ENCODE results near the gene B4GALT6.

Gene B4GALT6

DNA sequence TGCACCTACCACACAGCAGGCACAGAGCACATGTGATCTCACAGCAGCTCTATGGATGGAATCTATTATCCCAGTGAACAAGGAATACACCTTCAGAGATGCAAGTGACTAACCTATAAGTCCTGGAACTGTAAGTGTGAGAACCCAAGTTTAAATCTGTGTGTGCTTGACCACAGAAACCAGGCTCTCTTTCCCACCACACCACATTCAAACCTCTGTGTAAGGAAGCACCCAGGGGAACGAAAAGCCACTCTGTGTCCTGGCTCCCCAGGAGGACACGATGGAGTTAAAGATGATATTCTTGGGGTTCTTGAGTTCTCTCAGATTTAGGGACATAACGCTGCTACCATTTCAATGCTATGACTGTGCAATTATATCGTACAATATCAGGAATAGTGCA is 53.8 kb downstream of the B4GALT6 start:
- DNase-seq, result no peak

- no peak for DNase-seq
Observed at GRCh38 chr18:31626409-31626808, 58.0 kb downstream of the B4GALT6 start.

- DNase-seq, result no peak
Observed at GRCh38 chr18:31624892-31625640, 59.3 kb downstream of the B4GALT6 start.

DNA sequence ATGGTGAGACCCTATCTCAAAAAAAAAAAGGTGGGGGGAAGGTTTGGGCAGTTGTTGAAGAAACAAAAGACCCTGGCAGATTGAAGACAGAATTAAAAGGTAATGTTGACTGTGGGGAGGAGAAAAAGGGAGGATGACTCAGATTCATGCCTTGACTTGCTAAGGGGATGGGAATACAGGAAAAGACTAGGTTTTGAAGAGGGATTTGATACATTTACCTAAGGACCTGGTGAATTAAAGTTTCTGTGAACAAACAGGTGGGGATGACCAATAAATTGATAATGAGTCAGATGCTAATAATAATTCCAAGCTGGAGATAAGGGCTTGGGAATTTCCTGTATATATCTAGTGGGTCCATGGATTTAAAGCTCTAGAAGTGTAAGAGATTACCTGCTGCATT is 65.1 kb downstream of the B4GALT6 start:
- DNase-seq, result no peak

DNA sequence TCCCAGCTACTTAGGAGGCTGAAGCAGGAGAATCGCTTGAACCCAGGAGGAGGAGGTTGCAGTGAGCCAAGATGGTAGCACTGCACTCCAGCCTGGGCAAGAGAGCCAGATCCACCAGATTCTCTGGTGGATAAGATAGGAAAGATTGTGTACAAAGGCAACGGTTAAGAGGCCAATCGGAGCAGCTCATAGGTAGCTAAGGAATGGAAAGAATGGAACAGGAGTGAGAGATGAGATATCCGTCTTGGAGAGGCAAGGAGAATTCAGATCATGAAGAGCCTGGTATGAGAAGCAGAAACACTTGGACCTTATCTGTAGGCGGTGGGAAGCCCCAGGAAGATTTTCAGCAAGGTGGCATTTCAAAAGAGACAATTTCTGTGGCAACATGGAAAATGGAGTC is 65.6 kb downstream of the B4GALT6 start:
- no peak for DNase-seq

- no peak for DNase-seq
Observed at GRCh38 chr18:31617031-31617717, 67.2 kb downstream of the B4GALT6 start.

DNA sequence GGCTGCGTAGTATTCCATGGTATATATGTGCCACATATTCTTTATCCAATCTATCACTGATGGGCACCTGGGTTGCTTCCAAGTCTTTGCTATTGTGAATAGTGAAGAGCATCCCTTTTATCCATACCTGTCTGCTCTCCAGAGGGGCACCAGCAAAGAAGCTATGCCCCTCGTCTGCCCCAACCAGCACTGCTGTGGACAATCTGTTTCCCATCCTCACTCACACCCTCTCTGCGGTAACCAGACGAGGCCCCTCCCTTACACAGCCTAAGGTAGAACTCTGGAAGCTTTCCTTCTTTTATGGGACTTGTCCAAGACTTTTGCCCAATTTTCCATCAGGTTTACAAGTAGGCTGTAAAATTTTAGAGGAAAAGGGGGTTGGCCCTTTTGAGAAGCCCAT is 67.8 kb downstream of the B4GALT6 start:
- no peak for DNase-seq

DNA sequence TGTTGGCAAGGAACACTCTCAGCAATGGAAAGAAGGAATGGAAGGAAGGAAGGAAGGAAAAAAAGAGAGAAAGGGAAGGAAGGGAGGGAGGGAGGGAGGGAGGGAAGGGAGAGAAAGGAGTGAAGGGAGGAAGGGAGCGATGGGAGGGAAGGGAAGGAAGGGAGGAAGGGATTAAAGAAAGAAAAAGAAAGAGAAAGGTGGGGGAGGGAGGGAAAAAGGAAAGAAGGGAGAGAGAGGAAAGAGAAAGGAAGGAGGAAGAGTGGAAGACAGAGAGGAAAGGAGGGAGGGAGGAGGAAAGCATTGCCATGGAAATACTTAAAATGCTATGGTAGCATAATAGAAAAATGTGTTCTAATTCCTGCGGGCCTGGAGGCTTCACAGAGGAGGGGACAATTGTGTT is 70.3 kb downstream of the B4GALT6 start:
- no peak for DNase-seq

GRCh38 chr18:31612124-31612523 is 72.3 kb downstream of the B4GALT6 start:
- DNase-seq, result no peak

DNA sequence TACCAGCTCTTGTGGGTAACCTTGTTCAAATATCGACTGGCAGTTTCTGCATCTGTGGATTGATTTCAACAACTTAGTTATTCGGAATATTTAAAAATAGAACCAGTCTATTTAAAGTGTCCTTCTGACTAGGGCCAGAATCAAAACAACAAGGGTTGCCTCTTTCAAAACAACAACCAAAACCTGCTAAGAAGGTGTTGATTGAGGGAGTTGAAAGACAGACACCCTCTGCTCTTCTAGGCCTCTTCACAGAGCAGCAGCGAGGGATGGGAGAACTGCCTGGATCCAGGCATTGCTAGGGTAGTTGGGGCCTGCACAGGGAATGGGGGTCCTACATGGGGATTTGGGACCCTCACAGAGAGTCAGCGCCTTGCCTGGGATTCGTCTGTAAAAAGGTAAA is 72.9 kb downstream of the B4GALT6 start:
- DNase-seq, result no peak

DNA sequence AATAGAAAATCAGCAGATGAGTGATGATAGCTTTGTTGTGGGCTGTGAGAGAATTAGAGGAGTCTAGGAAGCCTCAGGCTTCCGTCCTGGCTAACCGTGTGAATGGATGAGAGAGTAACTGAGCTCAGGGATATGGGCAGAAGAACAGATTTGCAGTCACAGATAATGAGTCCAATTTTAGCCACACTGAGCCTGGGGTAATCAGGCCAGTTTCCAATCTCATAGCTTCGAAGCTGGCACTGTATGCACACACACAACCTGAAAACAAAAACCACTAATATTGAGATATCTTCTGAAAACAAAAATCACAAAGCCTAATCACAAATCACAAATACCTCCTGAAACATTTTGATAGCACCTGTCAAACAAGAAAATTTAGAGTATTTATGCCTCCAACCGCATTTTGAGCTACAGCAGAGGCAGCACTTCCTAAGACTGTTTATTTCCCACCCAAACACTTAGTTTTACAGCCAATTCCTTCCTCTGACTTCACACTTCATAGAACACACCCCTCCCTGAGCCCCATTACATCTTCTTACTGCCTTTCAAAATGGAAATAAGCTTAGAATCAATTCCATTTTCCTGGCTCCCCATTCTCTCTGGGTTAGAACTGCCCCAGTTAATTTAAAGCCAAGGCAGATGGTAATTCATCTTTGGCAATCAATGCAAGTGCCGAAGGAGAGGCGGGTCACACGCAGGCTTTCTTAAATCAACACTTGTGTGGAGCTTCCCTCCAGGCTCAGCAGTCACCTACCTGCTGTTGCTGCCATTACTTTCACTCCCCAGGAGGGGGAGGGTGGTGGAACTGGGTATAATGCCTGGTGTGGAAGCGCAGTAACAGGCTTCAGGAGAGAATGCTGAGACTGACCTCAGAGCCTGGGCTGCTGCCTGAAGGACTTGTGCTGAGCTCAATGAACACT is 73.8 kb downstream of the B4GALT6 start:
- no peak for DNase-seq

GRCh38 chr18:31609886-31610285 is 74.5 kb downstream of the B4GALT6 start:
- no peak for DNase-seq

DNA sequence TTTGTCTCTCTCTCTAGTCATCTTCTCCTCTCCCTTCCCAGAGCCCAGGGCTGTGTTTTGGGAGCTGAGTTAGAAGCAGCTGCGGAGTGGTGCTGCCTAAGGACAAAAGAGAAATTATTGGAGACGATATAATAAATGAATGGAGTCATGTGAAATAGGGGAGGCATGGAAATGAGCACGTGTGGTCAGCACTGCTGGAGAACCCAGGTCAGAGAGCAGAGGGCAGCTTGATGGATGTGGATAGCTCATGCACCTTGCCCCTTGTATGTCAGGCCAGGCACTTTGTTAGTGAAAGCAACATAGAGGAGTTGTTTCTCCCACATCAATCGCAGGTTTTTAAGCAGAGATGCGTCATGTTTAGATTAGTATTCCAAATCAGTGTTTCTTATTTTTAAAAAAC is 77.0 kb downstream of the B4GALT6 start:
- DNase-seq, result no peak

- DNase-seq, result no peak
Observed at GRCh38 chr18:31606265-31606664, 78.1 kb downstream of the B4GALT6 start.

DNA sequence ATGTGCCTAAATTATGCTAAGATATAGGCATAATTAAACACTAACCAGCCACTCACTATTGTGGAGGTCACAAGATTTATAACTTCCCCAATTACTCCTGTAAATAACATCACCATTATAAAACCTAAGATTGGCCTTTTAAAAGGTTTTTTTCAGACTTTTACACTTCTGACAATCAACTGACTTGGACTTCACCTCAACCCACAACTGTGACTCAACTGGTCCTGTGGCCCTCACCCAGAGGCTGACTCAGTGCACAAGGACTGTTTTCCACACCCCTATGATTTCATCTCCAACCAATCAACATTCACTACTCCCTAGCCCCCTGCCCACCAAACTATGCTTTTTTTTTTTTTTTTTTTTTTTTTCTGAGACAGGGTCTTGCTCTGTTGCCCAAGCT is 81.1 kb downstream of the B4GALT6 start:
- peak; percentile 27 for DNase-seq

GRCh38 chr18:31598021-31598805 is 86.2 kb downstream of the B4GALT6 start:
- no peak for DNase-seq

DNA sequence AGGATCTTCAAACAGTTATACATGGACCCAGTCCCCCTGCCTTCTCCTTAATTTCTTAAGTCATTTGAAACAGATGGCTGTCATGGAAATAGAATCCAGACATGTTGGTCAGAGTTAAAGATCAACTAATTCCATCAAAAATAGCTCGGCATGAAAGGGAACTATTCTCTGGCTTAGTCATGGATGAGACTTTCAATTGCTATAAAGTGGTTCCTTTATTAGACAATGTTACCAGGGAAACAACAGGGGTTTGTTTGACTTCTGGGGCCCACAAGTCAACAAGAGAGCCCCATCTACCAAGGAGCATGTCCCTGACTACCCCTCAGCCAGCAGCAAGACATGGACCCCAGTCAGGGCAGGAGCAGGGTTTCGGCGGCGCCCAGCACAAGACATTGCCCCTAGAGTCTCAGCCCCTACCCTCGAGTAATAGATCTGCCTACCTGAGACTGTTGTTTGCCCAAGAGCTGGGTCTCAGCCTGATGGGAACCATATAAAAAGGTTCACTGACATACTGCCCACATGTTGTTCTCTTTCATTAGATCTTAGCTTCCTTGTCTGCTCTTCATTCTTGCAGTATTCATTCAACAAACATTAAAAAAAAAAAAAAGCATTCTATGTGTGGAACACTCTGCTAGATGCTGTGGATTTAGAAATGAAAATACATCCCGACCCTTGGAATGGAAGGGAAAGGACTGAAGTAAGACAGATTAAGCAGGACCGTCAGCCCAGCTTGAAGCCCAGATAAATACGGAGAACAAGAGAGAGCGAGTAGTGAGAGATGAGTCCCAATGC is 88.1 kb downstream of the B4GALT6 start:
- no peak for DNase-seq

DNA sequence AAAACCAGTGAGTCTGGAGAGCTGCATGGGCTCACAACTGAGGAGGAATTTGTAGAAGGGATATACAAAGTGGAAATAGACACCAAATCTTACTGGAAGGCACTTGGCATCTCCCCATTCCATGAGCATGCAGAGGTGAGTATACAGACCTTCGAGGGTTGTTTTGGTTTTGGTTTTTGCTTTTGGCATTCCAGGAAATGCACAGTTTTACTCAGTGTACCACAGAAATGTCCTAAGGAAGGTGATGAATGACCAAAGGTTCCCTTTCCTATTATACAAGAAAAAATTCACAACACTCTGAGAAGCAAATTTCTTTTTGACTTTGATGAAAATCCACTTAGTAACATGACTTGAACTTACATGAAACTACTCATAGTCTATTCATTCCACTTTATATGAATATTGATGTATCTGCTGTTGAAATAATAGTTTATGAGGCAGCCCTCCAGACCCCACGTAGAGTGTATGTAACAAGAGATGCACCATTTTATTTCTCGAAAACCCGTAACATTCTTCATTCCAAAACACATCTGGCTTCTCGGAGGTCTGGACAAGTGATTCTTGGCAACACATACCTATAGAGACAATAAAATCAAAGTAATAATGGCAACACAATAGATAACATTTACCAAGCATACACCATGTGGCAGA is 89.1 kb downstream of the B4GALT6 start:
- no peak for DNase-seq

- no peak for DNase-seq
Observed at GRCh38 chr18:31592506-31593157, 91.7 kb downstream of the B4GALT6 start.

DNA sequence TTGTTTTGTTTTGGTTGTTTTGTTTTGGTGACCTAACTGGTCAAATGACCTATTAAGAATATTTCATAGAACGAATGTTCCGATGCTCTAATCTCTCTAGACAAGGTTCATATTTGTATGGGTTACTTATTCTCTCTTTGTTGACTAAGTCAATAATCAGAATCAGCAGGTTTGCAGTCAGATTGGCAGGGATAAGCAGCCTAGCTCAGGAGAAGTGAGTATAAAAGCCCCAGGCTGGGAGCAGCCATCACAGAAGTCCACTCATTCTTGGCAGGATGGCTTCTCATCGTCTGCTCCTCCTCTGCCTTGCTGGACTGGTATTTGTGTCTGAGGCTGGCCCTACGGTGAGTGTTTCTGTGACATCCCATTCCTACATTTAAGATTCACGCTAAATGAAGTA is 92.8 kb downstream of the B4GALT6 start, which contains the start of gene TTR:
TTR (plus strand) TSS at position 250 of the 400 bp plus-strand sequence; CDS start at position 276, 26 bp downstream.
- DNase-seq, result no peak

- DNase-seq, result no peak
Observed at GRCh38 chr18:31591113-31591512, 93.3 kb downstream of the B4GALT6 start.

Measured in stimulated activated CD8-positive, alpha-beta memory T cell treated with anti-CD3 and anti-CD28 coated beads, Interleukin-4, amount 100 ng/mL, for 48 hours (primary cell).